ENCODE data around the gene CPN1. TPM values are rescaled to one million over a fixed set of nuclear protein-coding genes. Genes with fewer than 3 reads are reported as not detected.

The CPN1 gene
- total and polyA plus RNA-seq, 2 of the 8 experiments (the other 6 are each of a cell fraction or from before 2014, with no cell fraction given), result 0.15 to 0.20 TPM

DNA sequence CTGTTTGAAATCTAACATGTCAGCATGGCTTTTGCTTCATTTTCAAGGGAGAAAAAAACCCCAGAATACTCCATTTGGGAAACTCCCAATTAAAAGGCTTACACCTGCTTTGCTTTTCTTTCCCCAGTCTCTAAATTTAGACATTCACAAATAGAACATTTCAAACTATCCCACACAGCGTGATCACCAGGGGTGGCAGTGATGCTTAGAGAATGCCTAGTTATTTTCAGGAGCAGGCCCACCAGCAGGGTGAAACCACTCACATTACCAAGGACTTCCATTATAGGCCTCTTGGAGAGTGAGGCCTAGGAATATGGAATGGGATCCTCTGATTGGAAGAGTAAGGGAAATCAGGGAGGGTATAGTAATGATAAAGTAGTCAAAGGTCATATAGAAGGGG is 14.2 kb downstream of the CPN1 start (continued):
- TF ChIP-seq, protein P1, sequence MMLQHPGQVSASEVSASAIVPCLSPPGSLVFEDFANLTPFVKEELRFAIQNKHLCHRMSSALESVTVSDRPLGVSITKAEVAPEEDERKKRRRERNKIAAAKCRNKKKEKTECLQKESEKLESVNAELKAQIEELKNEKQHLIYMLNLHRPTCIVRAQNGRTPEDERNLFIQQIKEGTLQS (IDR thresholded peaks at IDR 0.05; ENCODE audit: insufficient read depth, low read depth, low read length), result no peak
- no peak for TF ChIP-seq SP2 (IDR thresholded peaks at IDR 0.05; ENCODE audit: low read length)
- TF ChIP-seq BCL11A (IDR thresholded peaks at IDR 0.05; ENCODE audit: low read depth in 2 of 2, low read length in 2 of 2), result no peak
